ENCODE data around the gene IWS1. TPM values are rescaled to one million over a fixed set of nuclear protein-coding genes. Genes with fewer than 3 reads are reported as not detected.

Gene IWS1
- polyA plus RNA-seq, 1 experiment: 55.0 TPM

- Histone ChIP-seq H3K27me3 (ENCODE audit: control insufficient read depth, insufficient read depth, low read length) (no peaks in the 10 kb centered on the region), H3K9me3 (ENCODE audit: control insufficient read depth, insufficient read depth, low read length) (no peaks in the 10 kb centered on the region; the same call in 1 of the 2 replicates), H3K27ac (ENCODE audit: low read depth, low read length) (no peak overlapping the region), H3K4me3 (ENCODE audit: low read depth, low read length) (no peak overlapping the region)
- DNase-seq (ENCODE audit: low read depth, low spot score): no peak
- POLR2A ChIA-PET: no interaction called here
- CTCF ChIA-PET: interaction anchor here (1.8 to 2.0 kb wide), 2 partner anchors 15 to 141 kb away, joined by 5 to 6 read pairs; no protein-coding TSS in a partner anchor
- TF ChIP-seq CTCF (IDR thresholded peaks at IDR 0.05; ENCODE audit: low read depth, low read length): no peak
These were observed 61.6 kb downstream of the IWS1 start for GRCh38 chr2:127464470-127465257.

- no peak for TF ChIP-seq CTCF (IDR thresholded peaks at IDR 0.05; ENCODE audit: low read depth, low read length)
- no peak overlapping the region for H3K27ac ChIP-seq (ENCODE audit: low read depth, low read length)
- ChIA-PET POLR2A (interaction anchor here (0.6 kb wide), 1 partner anchor 74 kb away, joined by 3 read pairs; no protein-coding TSS in a partner anchor), CTCF (interaction anchor here (0.8 to 1.8 kb wide), 2 partner anchors 12 to 139 kb away, joined by 3 to 6 read pairs; no protein-coding TSS in a partner anchor)
- H3K9me3 ChIP-seq (ENCODE audit: control insufficient read depth, insufficient read depth, low read length): no peaks in the 10 kb centered on the region; the same call in 1 of the 2 replicates
- H3K27me3 ChIP-seq (ENCODE audit: control insufficient read depth, insufficient read depth, low read length): no peaks in the 10 kb centered on the region
- no peak for DNase-seq (ENCODE audit: low read depth, low spot score)
- H3K4me3 ChIP-seq (ENCODE audit: low read depth, low read length): no peak overlapping the region
These were observed 62.9 kb downstream of the IWS1 start for GRCh38 chr2:127463155-127463991.

- no peak overlapping the region for H3K4me3 ChIP-seq (ENCODE audit: low read depth, low read length)
- ChIA-PET CTCF (interaction anchor here (0.8 to 1.5 kb wide), 2 partner anchors 11 to 17 kb away, joined by 3 to 8 read pairs; no protein-coding TSS in a partner anchor), POLR2A (no interaction called here)
- no peak for TF ChIP-seq CTCF (IDR thresholded peaks at IDR 0.05; ENCODE audit: low read depth, low read length)
- no peaks in the 10 kb centered on the region for H3K27me3 ChIP-seq (ENCODE audit: control insufficient read depth, insufficient read depth, low read length)
- no peaks in the 10 kb centered on the region; the same call in 1 of the 2 replicates for H3K9me3 ChIP-seq (ENCODE audit: control insufficient read depth, insufficient read depth, low read length)
- H3K27ac ChIP-seq (ENCODE audit: low read depth, low read length): no peak overlapping the region
- DNase-seq (ENCODE audit: low read depth, low spot score): no peak
These were observed 63.8 kb downstream of the IWS1 start for GRCh38 chr2:127462461-127462860.

GRCh38 chr2:127456960-127457359 lies 69.3 kb downstream of the IWS1 start:
- H3K27ac ChIP-seq (ENCODE audit: low read depth, low read length): no peak overlapping the region
- H3K27me3 ChIP-seq (ENCODE audit: control insufficient read depth, insufficient read depth, low read length): no peaks in the 10 kb centered on the region
- no peak for DNase-seq (ENCODE audit: low read depth, low spot score)
- CTCF ChIA-PET: interaction anchor here (1.3 kb wide), 1 partner anchor 22 kb away, joined by 4 read pairs; no protein-coding TSS in a partner anchor
- no peak for TF ChIP-seq CTCF (IDR thresholded peaks at IDR 0.05; ENCODE audit: low read depth, low read length)
- no peak overlapping the region for H3K4me3 ChIP-seq (ENCODE audit: low read depth, low read length)
- H3K9me3 ChIP-seq (ENCODE audit: control insufficient read depth, insufficient read depth, low read length): no peaks in the 10 kb centered on the region
- POLR2A ChIA-PET: no interaction called here
